K562 (cell line): ENCODE measurements around the gene COPS4. TPM values are rescaled to one million over a fixed set of nuclear protein-coding genes. Genes with fewer than 3 reads are reported as not detected.
A peak's percentile ranks its signal among the peaks of the same experiment; 100 is the strongest.

ENCODE experiments used
- ATAC-seq: fragments of 200-7000 bp; cut with Tn5 transposase; 3 replicates; pipeline ENCODE4 v1.9.1; 2020; ENCODE audit warnings: moderate library complexity
- BruUV-seq: library from RNA; stranded (reverse); fragments of 400-500 nt; replicated peaks from 2 replicates; lab custom pipeline; 2021; lab: Mats Ljungman, UMichigan
- CTCF ChIA-PET: fragments of 300-600 bp; formaldehyde crosslinking; extraction: SDS; loops from one replicate; lab custom pipeline; 2021; ENCODE audit warnings: low intra/inter-chr PET ratio; lab: Yijun Ruan, JAX
- POLR2A ChIA-PET: fragments of 300-600, 350-650 bp; sonication (Branson Sonifier 250); formaldehyde crosslinking; extraction: SDS; loops from one replicate; lab custom pipeline; 2021; ENCODE audit warnings: antibody characterized with exemption, inconsistent platforms; lab: Yijun Ruan, JAX
- DNase-seq, 4 experiments: peaks; one replicate each; pipeline versions ENCODE4 v3.0.0 to v3.0.0-alpha.2; 2011 to 2018; ENCODE audit warnings: low spot score in 3 of 4, mixed read lengths in 3 of 4; ENCODE audit errors: extremely low read depth in 1 of 4
- FAIRE-seq: peaks from 2 replicates; lab custom pipeline; 2011; peaks lifted over from hg19 to GRCh38; lab: Jason Lieb, UNC
- H2AFZ ChIP-seq: 2 replicates; pipeline ENCODE4 v1.6.0; 2011; ENCODE audit warnings: low read depth, low read length, control low read depth, inconsistent platforms
- H3K27ac ChIP-seq: fragments of 200-600 bp; 3 replicates; pipeline ENCODE4 v1.8.0; 2011; ENCODE audit warnings: low read depth, mild to moderate bottlenecking, control low read depth, inconsistent platforms, low read length, moderate library complexity, mixed read lengths; ENCODE audit errors: extremely low read depth
- H3K27me3 ChIP-seq, 2 experiments: fragments of 300-600 bp in 1 of 2; 2 replicates in 1 of 2; 3 replicates in 1 of 2; pipeline versions ENCODE4 v1.6.0 to v1.8.0; 2011; ENCODE audit warnings: inconsistent platforms in 2 of 2, low read length in 2 of 2, mild to moderate bottlenecking in 1 of 2, mixed read lengths in 1 of 2, moderate library complexity in 1 of 2; ENCODE audit not compliant: control insufficient read depth in 2 of 2, insufficient read depth in 2 of 2
- H3K36me3 ChIP-seq: fragments of 300-600 bp; 3 replicates; pipeline ENCODE4 v1.8.0; 2011; ENCODE audit warnings: mild to moderate bottlenecking, low read length, inconsistent platforms; ENCODE audit not compliant: control insufficient read depth, insufficient read depth
- H3K4me1 ChIP-seq, 2 experiments: fragments of 200-600 bp in 1 of 2; replicated peaks in 1 of 2; 2 replicates in 1 of 2; 3 replicates in 1 of 2; pipeline versions ENCODE4 v1.5.1 to v1.8.0; 2011; ENCODE audit warnings: inconsistent platforms in 2 of 2, low read length in 2 of 2, mild to moderate bottlenecking in 1 of 2, mixed read lengths in 1 of 2, moderate library complexity in 1 of 2; ENCODE audit not compliant: control insufficient read depth in 2 of 2, insufficient read depth in 2 of 2
- H3K4me2 ChIP-seq: 2 replicates; pipeline ENCODE4 v1.6.1; 2011; ENCODE audit warnings: low read length, control low read depth, inconsistent platforms, mixed read lengths; ENCODE audit not compliant: insufficient read depth
- H3K4me3 ChIP-seq: fragments of 200-600 bp; sonication (generic), shearing (Covaris generic); 2 replicates; pipeline ENCODE4 v1.5.1; 2016; ENCODE audit warnings: control low read depth, inconsistent platforms
- H3K79me2 ChIP-seq: fragments of 200-600 bp; 3 replicates; pipeline ENCODE4 v1.8.0; 2011; ENCODE audit warnings: low read length, inconsistent platforms; ENCODE audit not compliant: control insufficient read depth, insufficient read depth
- H3K9ac ChIP-seq, 2 experiments: 2 replicates each; pipeline versions ENCODE4 v1.6.0 to v1.6.1; 2011; ENCODE audit warnings: low read depth in 2 of 2, low read length in 2 of 2, control low read depth in 1 of 2, inconsistent platforms in 1 of 2, mild to moderate bottlenecking in 1 of 2, mixed read lengths in 1 of 2; ENCODE audit not compliant: insufficient read depth in 1 of 2
- H3K9me1 ChIP-seq: one replicate; pipeline ENCODE4 v1.6.0; 2011; ENCODE audit warnings: inconsistent platforms, mild to moderate bottlenecking, low read length, moderate library complexity; ENCODE audit not compliant: control insufficient read depth, insufficient read depth
- H3K9me3 ChIP-seq: replicated peaks from 2 replicates; pipeline ENCODE4 v1.5.1; 2011; ENCODE audit warnings: low read depth, low read length, inconsistent platforms; ENCODE audit not compliant: control insufficient read depth, insufficient read depth
- H4K20me1 ChIP-seq: replicated peaks from 2 replicates; pipeline ENCODE4 v1.6.1; 2011; ENCODE audit warnings: low read length, inconsistent platforms, mixed read lengths; ENCODE audit not compliant: control insufficient read depth, insufficient read depth
- L3MBTL2 ChIP-seq: fragments of 450-650 bp; IDR thresholded peaks from 2 replicates; pipeline ENCODE4 v1.6.1; 2016; ENCODE audit warnings: mild to moderate bottlenecking, moderate library complexity
- LCOR ChIP-seq: sonication (generic); formaldehyde crosslinking; IDR thresholded peaks from 2 replicates; pipeline ENCODE4 v1.8.0; 2022; ENCODE audit warnings: mild to moderate bottlenecking, missing genetic modification reagents
- MGA ChIP-seq: fragments of 450-650 bp; IDR thresholded peaks from 2 replicates; pipeline ENCODE4 v1.6.1; 2016; ENCODE audit warnings: mild to moderate bottlenecking, moderate library complexity
- PHB ChIP-seq: fragments of 250-450 bp; sonication (Bioruptor Pico); IDR thresholded peaks from 2 replicates; pipeline ENCODE4 v1.5.0; 2021
- TSHZ1 ChIP-seq: fragments of 250-450 bp; sonication (Bioruptor Pico); IDR thresholded peaks from 2 replicates; pipeline ENCODE4 v1.4.0; 2020; ENCODE audit warnings: mild to moderate bottlenecking, moderate library complexity
- in situ Hi-C: fragments of 300-500 bp; cut with MboI; formaldehyde crosslinking; loops from 4 replicates; pipeline ENCODE4 v1.15.0; 2018; ENCODE audit warnings: inconsistent platforms, mixed read lengths
- intact Hi-C: fragments of 100-400 bp; cut with micrococcal nuclease; formaldehyde crosslinking; loops from 2 replicates; pipeline ENCODE4 v1.14.2; 2022
- polyA plus RNA-seq, 8 experiments: library from polyadenylated mRNA; depleted of rRNA in 4 of 8; stranded (reverse) in 5 of 8; unstranded in 3 of 8; fragments of >200 nt; fragmentation: Nextera tagmentation in 2 of 8; fragmentation: Illumina TruSeq in 1 of 8; extraction: Ambion mirVana in 2 of 8; extraction: Trizol in 1 of 8; gene quantifications; 2 replicates each; pipeline versions ENCODE4 v1.2.1 to v1.2.3, GENCODE V29; 2011 to 2014; ENCODE audit warnings: inconsistent platforms in 1 of 8, missing spikeins in 1 of 8
- total RNA-seq, 7 experiments: library from RNA; depleted of rRNA in 6 of 7; stranded (reverse); fragments of >200 nt in 6 of 7; fragmentation: Illumina TruSeq in 2 of 7; extraction: Trizol in 2 of 7; gene quantifications; 2 replicates each; pipeline versions ENCODE4 v1.2.1 to v1.2.3, GENCODE V29; 2011 to 2021; ENCODE audit warnings: low replicate concordance in 1 of 7

COPS4 gene
- total and polyA plus RNA-seq, 9 of the 15 experiments (the other 6 are each of a cell fraction or from before 2014, with no cell fraction given): 44.7 to 180 (median 70.9) TPM

- Histone ChIP-seq H3K9ac (no peak overlapping the region; a peak in 1 of 4 replicates), H3K9me3 (peaks cover 10% of the 10 kb centered on the region), H3K4me3 (no peak overlapping the region), H3K79me2 (no peaks in the 10 kb centered on the region), H3K27ac (peak overlapping the region; percentile 13; the same call in 1 of the 3 replicates), H2AFZ (peak overlapping the region; percentile 81), H3K27me3 (no peaks in the 10 kb centered on the region; a peak in 1 of 5 replicates), H3K9me1 (no peaks in the 10 kb centered on the region), H4K20me1 (no peaks in the 10 kb centered on the region), H3K4me2 (no peak overlapping the region), H3K4me1 (peaks cover 0 to 4% of the 10 kb centered on the region in 2 experiments; a peak in 3 of 5 replicates), H3K36me3 (no peaks in the 10 kb centered on the region)
- ATAC-seq (peak; percentile 73), DNase-seq (peak in 1 of 4 experiments; percentile 40), FAIRE-seq (peak; percentile 37)
- intact Hi-C loops: no loop called here
- in situ Hi-C loops: no loop called here
- ChIA-PET CTCF (no interaction called here), POLR2A (interaction anchor here (1.3 kb wide), 1 partner anchor 13 kb away, joined by 5 read pairs; no protein-coding TSS in a partner anchor)
- no TSS peak for BruUV-seq
- no peak for TF ChIP-seq TSHZ1 (CRISPR knock-in tag)
- no peak for TF ChIP-seq LCOR (CRISPR knock-in tag)
- peak; percentile 52 for TF ChIP-seq MGA
- TF ChIP-seq PHB: no peak
- peak; percentile 41; the same call in 1 of the 2 replicates for TF ChIP-seq L3MBTL2
Measured at GRCh38 chr4:83025563-83025962, 9.4 kb upstream of the COPS4 start.
